Limb (tissue), 2 donors: ENCODE measurements around the gene DOCK3.
"Not testable (repeated sequence)": the region's sequence is repeated elsewhere in the genome, so short reads cannot be mapped to it uniquely, and the experiment has no call there.

Source experiments
- DNase-seq, 2 donors: peaks; one replicate each; pipeline ENCODE4 v3.0.0-alpha.2; 2016; ENCODE audit errors: extremely low spot score in 2 of 2

Gene DOCK3

GRCh38 chr3:51092141-51092540 is 417.4 kb downstream of the DOCK3 start:
- DNase-seq = not testable (repeated sequence)

GRCh38 chr3:51094838-51095237 is 420.1 kb downstream of the DOCK3 start:
- DNase-seq = not testable (repeated sequence)

- DNase-seq = peak; percentile 50 to 62
Observed at GRCh38 chr3:51099794-51100535, 425.2 kb downstream of the DOCK3 start.

- no peak for DNase-seq
Observed at GRCh38 chr3:51100536-51100851, 425.8 kb downstream of the DOCK3 start.

GRCh38 chr3:51102396-51102795 is 427.7 kb downstream of the DOCK3 start:
- no peak for DNase-seq

- no peak for DNase-seq
Observed at GRCh38 chr3:51106242-51106876, 431.6 kb downstream of the DOCK3 start.

GRCh38 chr3:51110586-51110985 is 435.9 kb downstream of the DOCK3 start:
- DNase-seq = no peak

- DNase-seq = no peak
Observed at GRCh38 chr3:51122944-51123343, 448.2 kb downstream of the DOCK3 start.

- DNase-seq = no peak
Observed at GRCh38 chr3:51123531-51123930, 448.8 kb downstream of the DOCK3 start.

GRCh38 chr3:51131607-51132006 is 456.9 kb downstream of the DOCK3 start:
- not testable (repeated sequence) for DNase-seq

GRCh38 chr3:51137715-51138114 is 463.0 kb downstream of the DOCK3 start:
- DNase-seq = no peak

GRCh38 chr3:51139616-51140015 is 464.9 kb downstream of the DOCK3 start:
- no peak for DNase-seq

GRCh38 chr3:51141573-51141972 is 466.8 kb downstream of the DOCK3 start:
- DNase-seq = no peak

GRCh38 chr3:51145811-51146585 is 471.3 kb downstream of the DOCK3 start:
- no peak for DNase-seq

- DNase-seq = no peak
Observed at GRCh38 chr3:51146781-51147180, 472.1 kb downstream of the DOCK3 start.

- no peak for DNase-seq
Observed at GRCh38 chr3:51156147-51156546, 481.4 kb downstream of the DOCK3 start.

- DNase-seq = no peak
Observed at GRCh38 chr3:51163051-51163450, 488.3 kb downstream of the DOCK3 start.

GRCh38 chr3:51173518-51174271 is 499.0 kb downstream of the DOCK3 start:
- no peak for DNase-seq

- DNase-seq = no peak
Observed at GRCh38 chr3:51176923-51177322, 502.2 kb downstream of the DOCK3 start.

GRCh38 chr3:51186446-51186845 is 511.7 kb downstream of the DOCK3 start:
- DNase-seq = not testable (repeated sequence)

- no peak for DNase-seq
Observed at GRCh38 chr3:51190199-51190598, 515.5 kb downstream of the DOCK3 start.

GRCh38 chr3:51190827-51191226 is 516.1 kb downstream of the DOCK3 start:
- DNase-seq = no peak
